ENCODE data around the gene ZNF350. TPM values are rescaled to one million over a fixed set of nuclear protein-coding genes. Genes with fewer than 3 reads are reported as not detected.
"Not testable (repeated sequence)": the region's sequence is repeated elsewhere in the genome, so short reads cannot be mapped to it uniquely, and the experiment has no call there.

The ZNF350 gene
- total RNA-seq, 1 experiment from 2014 or later = 9.3 TPM

- DNase-seq (ENCODE audit: low read depth) = peak; percentile 22
These were observed 15.0 kb downstream of the ZNF350 start for GRCh38 chr19:51971624-51972023.

- no peak for DNase-seq (ENCODE audit: low read depth)
These were observed 15.9 kb downstream of the ZNF350 start for GRCh38 chr19:51970718-51971117.

- no peak for DNase-seq (ENCODE audit: low read depth)
These were observed 21.1 kb downstream of the ZNF350 start for GRCh38 chr19:51965583-51965982.

- DNase-seq (ENCODE audit: low read depth) = not testable (repeated sequence)
These were observed 25.9 kb downstream of the ZNF350 start for GRCh38 chr19:51960621-51961233.

GRCh38 chr19:51959791-51960190 is 26.8 kb downstream of the ZNF350 start:
- DNase-seq (ENCODE audit: low read depth) = no peak

GRCh38 chr19:51957846-51958245 is 28.8 kb downstream of the ZNF350 start:
- DNase-seq (ENCODE audit: low read depth) = not testable (repeated sequence)

- no peak for DNase-seq (ENCODE audit: low read depth)
These were observed 37.7 kb downstream of the ZNF350 start for GRCh38 chr19:51948975-51949374.

- no peak for DNase-seq (ENCODE audit: low read depth)
These were observed 40.0 kb downstream of the ZNF350 start for GRCh38 chr19:51946602-51947001.

GRCh38 chr19:51944798-51945552 is 41.7 kb downstream of the ZNF350 start:
- no peak for DNase-seq (ENCODE audit: low read depth)

GRCh38 chr19:51938936-51939335 is 47.7 kb downstream of the ZNF350 start:
- DNase-seq (ENCODE audit: low read depth) = no peak

- DNase-seq (ENCODE audit: low read depth) = no peak
These were observed 54.7 kb downstream of the ZNF350 start for GRCh38 chr19:51931921-51932320.

- no peak for DNase-seq (ENCODE audit: low read depth)
These were observed 58.8 kb downstream of the ZNF350 start for GRCh38 chr19:51927859-51928258.

- peak; percentile 90 for DNase-seq (ENCODE audit: low read depth)
These were observed 59.6 kb downstream of the ZNF350 start, which contains the start of gene ZNF613 for GRCh38 chr19:51926784-51927741. Gene ZNF613 (plus strand): TSS chr19:51927472. CDS start chr19:51936221, 8,749 bp downstream.

GRCh38 chr19:51926426-51926783 is 60.2 kb downstream of the ZNF350 start:
- DNase-seq (ENCODE audit: low read depth) = no peak

- no peak for DNase-seq (ENCODE audit: low read depth)
These were observed 64.7 kb downstream of the ZNF350 start for GRCh38 chr19:51921949-51922348.

- DNase-seq (ENCODE audit: low read depth) = no peak
These were observed 67.0 kb downstream of the ZNF350 start for GRCh38 chr19:51919606-51920005.

- DNase-seq (ENCODE audit: low read depth) = no peak
These were observed 70.5 kb downstream of the ZNF350 start for GRCh38 chr19:51916167-51916566.

- no peak for DNase-seq (ENCODE audit: low read depth)
These were observed 71.2 kb downstream of the ZNF350 start for GRCh38 chr19:51915324-51915867.
